GM12801 (cell line): ENCODE results near the gene SNX15.

ENCODE experiments used
- CTCF ChIP-seq: IDR thresholded peaks from one replicate; pipeline ENCODE4 v1.5.1; 2011; ENCODE audit warnings: control low read depth; ENCODE audit not compliant: insufficient read length; ENCODE audit errors: extremely low read depth

The SNX15 gene

GRCh38 chr11:65008873-65009272, 18.4 kb upstream of the SNX15 start:
- TF ChIP-seq CTCF: no peak

DNA sequence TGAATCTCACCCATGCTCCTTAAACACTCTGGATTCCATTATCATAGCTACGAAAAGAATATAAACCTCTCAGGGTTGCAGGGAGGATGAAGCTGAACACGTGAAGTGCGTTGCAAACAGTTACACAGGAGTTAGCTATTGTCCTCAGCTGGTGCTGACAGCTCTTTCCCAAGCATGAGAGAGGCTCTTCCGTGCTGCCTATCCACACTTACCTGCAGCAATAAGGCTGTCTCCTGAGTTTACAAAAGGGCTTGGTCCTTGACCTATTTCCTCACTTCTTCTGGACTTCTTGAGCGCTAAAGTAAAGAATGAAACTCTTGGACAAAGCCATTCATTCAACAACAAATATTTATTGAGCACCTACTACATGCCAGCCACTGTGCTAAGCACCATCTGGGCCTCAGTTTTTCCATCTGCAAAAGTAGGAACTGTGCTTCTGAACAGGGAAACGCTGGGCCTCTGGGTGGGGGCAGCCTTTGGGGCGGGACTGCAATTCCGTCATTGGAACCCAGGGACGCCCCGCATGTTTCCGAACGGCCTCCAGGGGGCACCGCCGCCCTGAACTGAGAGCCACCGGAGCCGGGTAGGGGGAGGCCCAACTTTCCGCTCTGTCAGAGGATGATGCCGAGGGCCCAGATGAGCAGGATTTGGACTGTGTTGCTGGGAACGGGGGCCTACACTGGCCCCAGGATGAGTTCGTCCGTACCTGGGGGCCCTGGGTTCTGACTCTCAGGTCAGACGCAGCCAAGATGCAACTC, 13.9 kb upstream of the SNX15 start:
- TF ChIP-seq CTCF: no peak

GRCh38 chr11:65013888-65014725, 13.1 kb upstream of the SNX15 start, which contains the start of gene ARL2:
Gene ARL2 (plus strand): TSS chr11:65014160. CDS start chr11:65014208, 48 bp downstream.
- no peak for TF ChIP-seq CTCF

GRCh38 chr11:65014726-65015227, 12.5 kb upstream of the SNX15 start:
- TF ChIP-seq CTCF: no peak

GRCh38 chr11:65016705-65017104, 10.5 kb upstream of the SNX15 start:
- no peak for TF ChIP-seq CTCF

- no peak for TF ChIP-seq CTCF
These were observed 9.3 kb upstream of the SNX15 start for GRCh38 chr11:65017937-65018336.

DNA sequence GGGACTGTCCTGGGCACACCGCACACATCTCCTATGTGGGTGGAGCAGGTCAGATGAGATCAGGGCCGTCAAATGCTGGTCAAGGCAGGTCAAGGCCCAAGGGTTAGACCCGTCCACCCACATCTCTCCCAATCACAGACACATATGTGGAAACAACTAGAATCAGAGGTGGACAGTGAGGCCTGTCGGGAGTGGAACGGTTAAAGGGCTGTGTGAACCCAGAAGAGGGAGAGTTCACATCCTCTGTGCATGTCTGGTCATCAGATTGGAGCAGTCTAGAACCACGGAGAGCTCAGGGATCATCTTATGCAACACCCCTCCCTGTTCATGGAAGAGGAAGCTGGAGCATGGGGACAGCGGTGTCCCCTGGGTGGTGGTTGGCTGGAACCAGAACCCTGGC, 7.4 kb upstream of the SNX15 start:
- TF ChIP-seq CTCF: no peak
